H1 (cell line): ENCODE results near the gene CLCA1. TPM values are rescaled to one million over a fixed set of nuclear protein-coding genes. Genes with fewer than 3 reads are reported as not detected.

Source experiments
- CTCF ChIA-PET: fragments of 300-600 bp; sonication (Branson Sonifier 250); formaldehyde crosslinking; loops from one replicate; lab custom pipeline; 2021; ENCODE audit not compliant: partially characterized antibody; lab: Charles Lee
- POLR2A ChIA-PET: fragments of 300-600 bp; sonication (Branson Sonifier 250); formaldehyde crosslinking; loops from one replicate; lab custom pipeline; 2021; ENCODE audit warnings: inconsistent platforms; ENCODE audit not compliant: partially characterized antibody; lab: Charles Lee
- DNase-seq, 2 experiments: peaks; one replicate each; pipeline versions ENCODE4 v3.0.0 to v3.0.0-alpha.2; 2010 to 2022; ENCODE audit warnings: low spot score in 2 of 2, low read depth in 1 of 2, mixed read lengths in 1 of 2
- FAIRE-seq: peaks from 2 replicates; lab custom pipeline; 2011; peaks lifted over from hg19 to GRCh38; lab: Jason Lieb, UNC
- H2AFZ ChIP-seq: 2 replicates; pipeline ENCODE4 v1.8.1; 2012; ENCODE audit warnings: low read length, inconsistent platforms
- H2AK5ac ChIP-seq: 2 replicates; pipeline ENCODE4 v1.6.1; 2013; ENCODE audit warnings: low read depth, low read length
- H2BK120ac ChIP-seq: replicated peaks from 2 replicates; pipeline ENCODE3; 2013; ENCODE audit warnings: low read depth, low read length, inconsistent platforms
- H2BK12ac ChIP-seq: 2 replicates; pipeline ENCODE4 v1.6.1; 2013; ENCODE audit warnings: low read depth, low read length
- H2BK15ac ChIP-seq: 2 replicates; pipeline ENCODE4 v1.6.1; 2013; ENCODE audit warnings: low read length
- H2BK20ac ChIP-seq: 2 replicates; pipeline ENCODE4 v1.6.1; 2013; ENCODE audit warnings: low read length
- H2BK5ac ChIP-seq: 2 replicates; pipeline ENCODE4 v1.6.1; 2013; ENCODE audit warnings: low read depth, low read length
- H3K14ac ChIP-seq: 2 replicates; pipeline ENCODE4 v1.6.1; 2013; ENCODE audit warnings: inconsistent platforms; ENCODE audit not compliant: insufficient read length
- H3K18ac ChIP-seq: 2 replicates; pipeline ENCODE4 v1.6.1; 2013; ENCODE audit warnings: low read length; ENCODE audit errors: extremely low read depth
- H3K23ac ChIP-seq: 2 replicates; pipeline ENCODE4 v1.6.1; 2013; ENCODE audit warnings: inconsistent platforms; ENCODE audit not compliant: insufficient read length
- H3K23me2 ChIP-seq: 2 replicates; pipeline ENCODE4 v1.6.1; 2013; ENCODE audit warnings: low read depth, low read length
- H3K27ac ChIP-seq: 2 replicates; pipeline ENCODE4 v1.6.1; 2011; ENCODE audit warnings: low read depth, low read length, inconsistent platforms
- H3K27me3 ChIP-seq, 4 experiments: replicated peaks in 1 of 4; 1 replicate in 1 of 4; 2 replicates in 3 of 4; pipeline versions ENCODE4 v1.6.1 to v1.8.1; 2011 to 2013; ENCODE audit warnings: low read length in 3 of 4, mild to moderate bottlenecking in 3 of 4, inconsistent platforms in 2 of 4, mixed read lengths in 2 of 4, moderate library complexity in 1 of 4; ENCODE audit not compliant: control insufficient read depth in 3 of 4, insufficient read depth in 3 of 4; ENCODE audit errors: extremely low read depth in 1 of 4
- H3K36me3 ChIP-seq, 4 experiments: 2 replicates each; pipeline versions ENCODE4 v1.6.1 to v1.8.1; 2011 to 2013; ENCODE audit warnings: mild to moderate bottlenecking in 4 of 4, low read length in 3 of 4, moderate library complexity in 2 of 4, control low read depth in 1 of 4, inconsistent platforms in 1 of 4; ENCODE audit not compliant: insufficient read depth in 4 of 4, control insufficient read depth in 2 of 4
- H3K4ac ChIP-seq: replicated peaks from 2 replicates; pipeline ENCODE3; 2013; ENCODE audit warnings: low read length, low read depth, mixed read lengths, inconsistent platforms; ENCODE audit not compliant: insufficient read length
- H3K4me1 ChIP-seq, 4 experiments: replicated peaks in 1 of 4; 1 replicate in 1 of 4; 2 replicates in 3 of 4; pipeline versions ENCODE4 v1.6.1 to v1.8.1; 2011 to 2013; ENCODE audit warnings: low read length in 3 of 4, inconsistent platforms in 2 of 4, mixed read lengths in 1 of 4; ENCODE audit not compliant: insufficient read depth in 4 of 4, control insufficient read depth in 3 of 4
- H3K4me2 ChIP-seq, 2 experiments: 2 replicates each; pipeline versions ENCODE4 v1.6.1 to v1.8.1; 2011 to 2013; ENCODE audit warnings: low read depth in 2 of 2, low read length in 2 of 2, control low read depth in 1 of 2, inconsistent platforms in 1 of 2, mild to moderate bottlenecking in 1 of 2; ENCODE audit not compliant: insufficient read depth in 1 of 2
- H3K4me3 ChIP-seq, 4 experiments: fragments of 200-600, 300-600 bp in 1 of 4; sonication (generic), shearing (Covaris generic), sonication (Bioruptor Twin) in 1 of 4; 2 replicates each; pipeline versions ENCODE4 v1.5.1 to v1.8.1; 2011 to 2016; ENCODE audit warnings: low read length in 4 of 4, low read depth in 3 of 4, control low read depth in 2 of 4, inconsistent platforms in 2 of 4, mild to moderate bottlenecking in 2 of 4, mixed read lengths in 1 of 4, moderate library complexity in 1 of 4; ENCODE audit not compliant: insufficient read depth in 2 of 4; ENCODE audit errors: extremely low read depth in 1 of 4
- H3K56ac ChIP-seq: replicated peaks from 2 replicates; pipeline ENCODE3; 2013; ENCODE audit warnings: low read depth, mild to moderate bottlenecking, mixed read lengths, low read length, inconsistent platforms; ENCODE audit not compliant: insufficient read length
- H3K79me1 ChIP-seq: 2 replicates; pipeline ENCODE4 v1.6.1; 2013; ENCODE audit warnings: low read depth, low read length, control low read depth
- H3K79me2 ChIP-seq, 2 experiments: 2 replicates each; pipeline versions ENCODE4 v1.6.1 to v1.8.1; 2012 to 2013; ENCODE audit warnings: low read length in 2 of 2, mild to moderate bottlenecking in 2 of 2, inconsistent platforms in 1 of 2; ENCODE audit not compliant: insufficient read depth in 2 of 2, control insufficient read depth in 1 of 2
- H3K9ac ChIP-seq, 4 experiments: replicated peaks in 1 of 4; 1 replicate in 1 of 4; 2 replicates in 3 of 4; pipeline versions ENCODE4 v1.6.1 to v1.8.1; 2011 to 2013; ENCODE audit warnings: low read depth in 3 of 4, low read length in 3 of 4, control low read depth in 2 of 4, mild to moderate bottlenecking in 2 of 4, moderate library complexity in 2 of 4, inconsistent platforms in 1 of 4; ENCODE audit errors: extremely low read depth in 1 of 4
- H3K9me3 ChIP-seq, 2 experiments: 2 replicates each; pipeline versions ENCODE4 v1.6.1 to v1.8.1; 2012 to 2013; ENCODE audit warnings: mild to moderate bottlenecking in 2 of 2, moderate library complexity in 2 of 2, control low read depth in 1 of 2, inconsistent platforms in 1 of 2, low read depth in 1 of 2, low read length in 1 of 2, mixed read lengths in 1 of 2; ENCODE audit not compliant: insufficient read depth in 2 of 2
- H4K20me1 ChIP-seq, 2 experiments: replicated peaks in 1 of 2; 2 replicates each; pipeline versions ENCODE3 to v1.8.1; 2011 to 2013; ENCODE audit warnings: inconsistent platforms in 2 of 2, low read length in 2 of 2, mild to moderate bottlenecking in 1 of 2; ENCODE audit not compliant: insufficient read depth in 2 of 2, control insufficient read depth in 1 of 2
- H4K5ac ChIP-seq: 2 replicates; pipeline ENCODE4 v1.6.1; 2013; ENCODE audit warnings: low read length, low read depth, mixed read lengths, inconsistent platforms; ENCODE audit not compliant: insufficient read length
- H4K8ac ChIP-seq: 2 replicates; pipeline ENCODE4 v1.8.0; 2013; ENCODE audit warnings: mild to moderate bottlenecking, moderate library complexity, low read length, inconsistent platforms; ENCODE audit not compliant: insufficient read depth; ENCODE audit errors: extremely low read depth
- H4K91ac ChIP-seq: replicated peaks from 2 replicates; pipeline ENCODE3; 2013; ENCODE audit warnings: low read length, mixed read lengths, inconsistent platforms; ENCODE audit not compliant: insufficient read length
- BACH1 ChIP-seq: IDR thresholded peaks from 2 replicates; pipeline ENCODE4 v1.6.1; 2012; ENCODE audit warnings: low read length, improper control_type of control experiment
- CEBPB ChIP-seq: IDR thresholded peaks from 2 replicates; pipeline ENCODE4 v1.6.1; 2012; ENCODE audit warnings: low read depth, low read length
- KDM4A ChIP-seq: IDR thresholded peaks from one replicate; pipeline ENCODE4 v1.7.1; 2012; ENCODE audit warnings: low read depth, mild to moderate bottlenecking, moderate library complexity, low read length, inconsistent platforms; ENCODE audit not compliant: severe bottlenecking
- KDM5A ChIP-seq: fragments of 200-600 bp; IDR thresholded peaks from 2 replicates; pipeline ENCODE4 v1.7.1; 2012; ENCODE audit warnings: mild to moderate bottlenecking, low read length, inconsistent platforms, mixed read lengths
- PHF8 ChIP-seq: fragments of 200-600 bp; sonication (generic); conservative IDR thresholded peaks from 2 replicates; pipeline ENCODE4 v1.7.1; 2012; ENCODE audit warnings: low read depth, mild to moderate bottlenecking, inconsistent platforms, low read length, moderate library complexity
- POU5F1 ChIP-seq: IDR thresholded peaks from 2 replicates; pipeline ENCODE4 v1.6.1; 2011; ENCODE audit warnings: low read depth, mild to moderate bottlenecking, low read length, moderate library complexity
- RXRA ChIP-seq: IDR thresholded peaks from 2 replicates; pipeline ENCODE4 v1.6.1; 2011; ENCODE audit warnings: low read depth, mild to moderate bottlenecking, low read length, moderate library complexity; ENCODE audit not compliant: insufficient read depth
- SAP30 ChIP-seq: fragments of 300-600 bp; sonication (generic); IDR thresholded peaks from 2 replicates; pipeline ENCODE4 v1.7.1; 2012; ENCODE audit warnings: low read length, moderate library complexity, mild to moderate bottlenecking, inconsistent platforms; ENCODE audit not compliant: insufficient read depth, insufficient replicate concordance
- SP4 ChIP-seq: IDR thresholded peaks from 2 replicates; pipeline ENCODE4 v1.6.1; 2012; ENCODE audit warnings: low read length, inconsistent platforms
- SUZ12 ChIP-seq: fragments of 200-600 bp; sonication (generic); IDR thresholded peaks from 2 replicates; pipeline ENCODE4 v1.6.1; 2012; ENCODE audit warnings: mild to moderate bottlenecking, inconsistent platforms, low read length, moderate library complexity, mixed read lengths
- TEAD4 ChIP-seq: IDR thresholded peaks from 2 replicates; pipeline ENCODE4 v1.6.1; 2012; ENCODE audit warnings: low read depth, low read length, inconsistent platforms, mixed read lengths
- USF2 ChIP-seq: IDR thresholded peaks from 2 replicates; pipeline ENCODE4 v1.6.1; 2011; ENCODE audit warnings: low read length, improper control_type of control experiment
- polyA plus RNA-seq, 7 experiments: library from polyadenylated mRNA; depleted of rRNA in 3 of 7; stranded (reverse) in 5 of 7; unstranded in 2 of 7; fragments of >200 nt in 5 of 7; fragments of 200-250 nt in 2 of 7; gene quantifications; 1 replicate in 5 of 7; 2 replicates in 1 of 7; 4 replicates in 1 of 7; pipeline versions ENCODE4 v1.2.1 to v1.2.3, GENCODE V29; 2011 to 2013; ENCODE audit warnings: missing spikeins in 2 of 7, mixed read lengths in 2 of 7
- total RNA-seq: library from RNA; stranded (reverse); fragmentation: NEBNext Ultra II Directional; extraction: Animal tissue kit (Norgen Biotek cat#: 25700); gene quantifications from 2 replicates; pipeline ENCODE4 v1.2.1, GENCODE V29; 2021
- TF ChIP-seq, protein P1 (sequence below): IDR thresholded peaks from 2 replicates; pipeline ENCODE4 v1.6.1; 2012; ENCODE audit warnings: low read length, inconsistent platforms

Gene CLCA1
- total and polyA plus RNA-seq, 2 of the 8 experiments (the other 6 are each of a cell fraction or from before 2014, with no cell fraction given), result not detected

GRCh38 chr1:86423473-86423872, 45.3 kb upstream of the CLCA1 start:
- no peaks in the 10 kb centered on the region; the same call in 1 of the 2 replicates for H3K23me2 ChIP-seq
- H3K23ac ChIP-seq, result no peak overlapping the region
- no peak overlapping the region for H3K56ac ChIP-seq
- no peak overlapping the region for H3K4ac ChIP-seq
- no peak overlapping the region for H4K5ac ChIP-seq
- no peak overlapping the region for H2BK120ac ChIP-seq
- H3K4me1 ChIP-seq, result 0 out of 7 replicates have a peak, but pooled peaks cover 0 to 1% (median 0%) of the 10 kb centered on the region in 4 experiments
- H3K14ac ChIP-seq, result no peak overlapping the region
- no peak overlapping the region for H2BK20ac ChIP-seq
- no peak overlapping the region for H3K4me2 ChIP-seq
- no peaks in the 10 kb centered on the region for H3K79me2 ChIP-seq
- ChIA-PET CTCF (interaction anchor here (0.6 to 1.9 kb wide), 5 partner anchors 12 to 82 kb away, joined by 3 to 8 read pairs (median 5); no protein-coding TSS in a partner anchor), POLR2A (no interaction called here)
- H2BK12ac ChIP-seq, result no peak overlapping the region
- H3K18ac ChIP-seq, result no peak overlapping the region
- no peak overlapping the region for H4K91ac ChIP-seq
- H3K36me3 ChIP-seq, result no peaks in the 10 kb centered on the region
- H3K27me3 ChIP-seq, result no peaks in the 10 kb centered on the region
- TF ChIP-seq SP4 (no peak), USF2 (no peak), SAP30 (no peak), TEAD4 (no peak), BACH1 (no peak), PHF8 (no peak), SUZ12 (no peak), POU5F1 (no peak), KDM5A (no peak), KDM4A (no peak), RXRA (no peak), CEBPB (no peak)
- TF ChIP-seq, protein P1, sequence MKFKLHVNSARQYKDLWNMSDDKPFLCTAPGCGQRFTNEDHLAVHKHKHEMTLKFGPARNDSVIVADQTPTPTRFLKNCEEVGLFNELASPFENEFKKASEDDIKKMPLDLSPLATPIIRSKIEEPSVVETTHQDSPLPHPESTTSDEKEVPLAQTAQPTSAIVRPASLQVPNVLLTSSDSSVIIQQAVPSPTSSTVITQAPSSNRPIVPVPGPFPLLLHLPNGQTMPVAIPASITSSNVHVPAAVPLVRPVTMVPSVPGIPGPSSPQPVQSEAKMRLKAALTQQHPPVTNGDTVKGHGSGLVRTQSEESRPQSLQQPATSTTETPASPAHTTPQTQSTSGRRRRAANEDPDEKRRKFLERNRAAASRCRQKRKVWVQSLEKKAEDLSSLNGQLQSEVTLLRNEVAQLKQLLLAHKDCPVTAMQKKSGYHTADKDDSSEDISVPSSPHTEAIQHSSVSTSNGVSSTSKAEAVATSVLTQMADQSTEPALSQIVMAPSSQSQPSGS, result no peak
- no peak overlapping the region for H2BK5ac ChIP-seq
- FAIRE-seq (no peak), DNase-seq (no peak)
- no peaks in the 10 kb centered on the region for H3K79me1 ChIP-seq
- H4K8ac ChIP-seq, result no peak overlapping the region
- H3K27ac ChIP-seq, result no peak overlapping the region
- H3K4me3 ChIP-seq, result no peak overlapping the region
- no peaks in the 10 kb centered on the region for H3K9me3 ChIP-seq
- 0 out of 2 replicates have a peak overlapping the region, but pooled peaks have one; percentile 65 for H2AFZ ChIP-seq
- H2AK5ac ChIP-seq, result no peak overlapping the region
- no peak overlapping the region for H2BK15ac ChIP-seq
- H4K20me1 ChIP-seq, result no peaks in the 10 kb centered on the region
- no peak overlapping the region for H3K9ac ChIP-seq
